Suppressor macrophage (primary cell): ENCODE results near the gene CCNB1IP1.
A peak's percentile ranks its signal among the peaks of the same experiment; 100 is the strongest.
"Not testable (repeated sequence)": the region's sequence is repeated elsewhere in the genome, so short reads cannot be mapped to it uniquely, and the experiment has no call there.

Experiments
- DNase-seq, 4 experiments: peaks; one replicate each; pipeline ENCODE4 v3.0.0-alpha.2; 2020 to 2022
- total RNA-seq, 17 experiments: gene quantifications; one replicate each; lab custom pipeline; 2026; ENCODE audit warnings: mixed read lengths in 6 of 17, inconsistent platforms in 3 of 17; lab: John Stamatoyannopoulos, UW

Gene CCNB1IP1
- 2.8 to 15.7 (median 9.5) reads per million in 17 experiments for total RNA-seq

- DNase-seq: peak; percentile 34 to 73 (median 66)
These were observed at the start of gene CCNB1IP1 for GRCh38 chr14:20332788-20333493. Gene CCNB1IP1, minus strand, starts transcription at chr14:20333279. Its CDS starts 16,756 bp downstream, at chr14:20316523.

- DNase-seq: no peak
These were observed 49.4 kb upstream of the CCNB1IP1 start for GRCh38 chr14:20382526-20382925.

DNA sequence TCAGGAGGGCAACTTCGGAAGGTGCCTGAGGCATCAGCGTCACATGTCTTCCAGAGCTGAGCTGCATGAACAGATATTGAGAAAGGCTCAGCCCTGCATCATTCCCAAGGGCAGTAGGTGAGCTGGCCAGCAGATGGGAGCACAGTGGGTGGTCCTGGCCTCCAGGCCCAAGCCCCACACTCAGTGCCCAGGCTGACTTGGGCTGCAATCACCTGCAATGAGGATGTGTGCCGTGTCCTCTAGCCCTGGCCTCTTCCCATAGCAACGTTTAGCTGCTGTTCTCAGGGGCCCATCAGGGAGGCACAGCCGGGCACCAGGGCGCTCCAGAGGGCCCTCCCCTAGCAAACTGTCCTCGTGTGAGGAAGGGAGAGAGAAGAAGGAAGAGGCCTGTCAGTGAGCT is 48.3 kb upstream of the CCNB1IP1 start:
- DNase-seq: no peak

DNA sequence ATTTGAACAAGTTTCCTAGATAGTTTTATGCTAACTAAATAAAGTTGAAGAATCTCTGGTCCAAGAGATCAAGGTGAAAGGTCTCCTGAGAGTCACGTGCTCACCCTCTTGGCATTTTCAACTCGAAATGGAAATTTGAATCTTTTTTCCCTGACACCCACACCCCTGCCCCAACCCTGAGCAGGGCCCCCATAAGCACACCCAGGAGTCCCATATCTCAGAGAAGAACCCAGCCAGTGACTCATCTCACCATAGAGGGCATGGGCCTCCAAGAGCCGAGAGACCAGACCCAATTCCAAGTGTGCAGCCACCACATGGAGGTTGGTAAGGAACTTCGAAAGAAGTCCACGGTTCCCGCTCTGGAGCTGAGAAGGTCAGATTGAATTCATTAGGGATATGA is 47.6 kb upstream of the CCNB1IP1 start:
- no peak for DNase-seq

DNA sequence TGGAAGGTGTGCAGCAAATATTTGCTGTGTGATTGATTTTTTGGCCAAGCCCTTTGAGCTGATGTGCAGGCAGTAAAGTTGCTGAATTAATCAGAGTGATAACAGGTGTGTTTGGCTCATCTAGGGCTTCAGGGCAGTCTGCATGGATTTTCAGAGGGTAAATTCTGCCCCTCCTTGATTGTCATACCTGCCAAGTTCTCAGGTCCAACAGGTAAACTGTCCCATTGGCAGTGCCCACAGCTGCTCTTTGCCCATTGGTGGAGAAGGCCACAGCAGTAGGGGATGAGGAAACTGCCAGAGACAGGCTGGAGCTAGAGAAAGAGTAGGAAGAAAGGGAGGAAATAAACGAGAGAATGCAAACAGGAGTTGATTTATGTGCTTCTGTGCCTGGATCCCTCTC is 46.7 kb upstream of the CCNB1IP1 start:
- DNase-seq: no peak

GRCh38 chr14:20377171-20377570 is 44.1 kb upstream of the CCNB1IP1 start:
- DNase-seq: no peak

DNA sequence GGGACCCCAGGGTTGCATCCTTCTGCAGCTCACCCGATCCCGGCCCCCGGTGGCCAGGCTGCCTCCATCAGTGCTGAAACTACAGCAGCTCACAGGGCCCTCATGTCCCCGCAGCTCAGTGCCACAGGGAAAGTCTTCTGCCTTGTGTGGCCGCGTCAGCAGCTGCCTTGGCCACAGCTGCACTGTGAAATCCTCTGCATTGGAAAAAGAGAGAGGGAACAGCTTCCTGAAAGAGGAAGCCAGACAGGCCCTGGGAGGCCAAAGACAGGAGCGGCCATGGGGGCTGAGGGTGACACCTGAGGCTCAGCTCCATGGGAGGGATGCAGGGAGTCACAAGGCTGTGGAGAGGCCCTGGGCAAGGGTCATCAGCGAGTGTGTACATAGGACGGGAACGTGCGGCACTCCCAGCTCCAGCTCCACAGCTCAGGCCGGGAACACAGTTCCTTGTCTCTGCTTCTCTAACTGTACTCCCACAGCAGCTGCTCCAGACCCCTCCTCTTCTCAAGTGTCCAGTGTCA is 43.1 kb upstream of the CCNB1IP1 start:
- no peak for DNase-seq

DNA sequence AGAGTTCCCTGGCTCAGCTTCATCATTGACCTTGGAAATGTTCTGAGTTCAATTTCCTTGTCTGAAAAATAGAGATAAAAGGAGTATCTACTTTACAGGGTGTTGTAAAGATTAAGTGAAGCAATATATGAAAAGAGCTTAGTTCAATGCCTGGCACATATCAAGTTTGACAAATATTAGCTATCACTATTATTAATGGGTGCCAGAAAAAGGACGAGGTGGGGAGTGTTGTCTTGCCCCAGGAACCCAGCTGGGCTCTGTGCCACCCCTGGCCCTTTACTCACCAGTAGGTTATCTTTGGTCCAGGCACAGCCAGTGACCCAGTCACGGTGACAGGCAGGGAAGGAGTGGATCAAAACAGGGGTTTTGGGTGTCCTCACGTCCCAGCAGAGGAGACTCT is 42.4 kb upstream of the CCNB1IP1 start:
- DNase-seq: no peak

GRCh38 chr14:20372796-20373195 is 39.7 kb upstream of the CCNB1IP1 start:
- DNase-seq: no peak

DNA sequence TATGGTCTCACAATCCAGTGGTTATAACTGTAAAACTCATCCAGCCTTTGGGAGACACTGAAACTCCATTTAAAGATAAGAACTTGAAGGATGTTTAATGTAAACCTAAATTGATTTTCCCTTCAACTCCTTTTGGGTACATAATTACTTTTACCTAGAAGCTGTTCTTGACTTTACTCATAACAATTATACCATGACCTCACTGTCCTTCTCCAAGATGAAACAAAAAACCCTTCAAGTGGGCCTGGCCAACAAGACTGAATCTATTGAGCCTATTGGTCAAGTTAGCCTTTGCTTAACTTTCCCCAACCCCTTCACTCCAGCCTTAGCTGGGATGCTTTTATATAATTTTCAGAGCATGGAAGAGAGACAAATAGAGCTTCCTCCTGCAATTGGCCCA is 32.8 kb upstream of the CCNB1IP1 start:
- no peak for DNase-seq

GRCh38 chr14:20358474-20358873 is 25.4 kb upstream of the CCNB1IP1 start:
- peak; percentile 43 to 68 (median 58) for DNase-seq

- no peak for DNase-seq
These were observed 23.3 kb upstream of the CCNB1IP1 start for GRCh38 chr14:20356422-20356821.

DNA sequence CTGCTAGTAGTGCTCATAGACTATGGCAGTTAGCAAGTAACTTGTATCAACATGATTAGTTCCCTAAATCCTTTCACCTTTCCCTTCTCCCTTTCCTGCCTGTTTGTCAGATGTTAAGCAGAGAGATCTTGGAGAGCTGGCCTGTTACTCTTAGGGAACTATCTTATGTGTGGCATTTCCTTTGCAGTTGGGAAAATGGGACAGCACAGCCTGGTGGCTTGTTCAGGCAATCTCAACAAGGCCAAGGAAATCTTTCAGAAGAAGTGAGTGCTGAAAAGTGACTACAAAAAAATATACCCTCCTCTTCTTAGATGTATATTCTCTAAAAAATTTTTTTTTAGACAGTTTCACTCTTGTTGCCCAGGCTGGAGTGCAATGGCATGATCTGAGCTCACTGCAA is 17.8 kb upstream of the CCNB1IP1 start:
- DNase-seq: no peak

DNA sequence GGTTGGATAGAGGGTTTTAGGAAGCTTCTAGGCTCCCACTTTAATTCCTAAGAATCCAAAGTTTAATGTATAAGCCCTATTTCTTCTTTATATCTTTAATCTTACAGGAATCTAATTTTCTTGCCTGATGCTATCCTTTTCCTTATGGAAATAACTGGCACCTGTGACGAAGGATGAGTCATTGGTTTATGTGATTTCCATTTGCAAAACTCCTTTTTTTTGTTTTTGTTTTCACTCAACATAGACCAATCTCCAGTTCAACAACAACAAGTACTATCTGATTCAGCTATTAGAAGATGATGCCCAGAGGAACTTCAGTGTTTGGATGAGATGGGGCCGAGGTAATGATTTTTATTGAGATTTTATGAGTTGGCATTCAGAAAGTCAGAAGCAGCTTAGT is 17.2 kb upstream of the CCNB1IP1 start:
- DNase-seq: no peak

- no peak for DNase-seq
These were observed 14.7 kb upstream of the CCNB1IP1 start for GRCh38 chr14:20347747-20348146.

DNA sequence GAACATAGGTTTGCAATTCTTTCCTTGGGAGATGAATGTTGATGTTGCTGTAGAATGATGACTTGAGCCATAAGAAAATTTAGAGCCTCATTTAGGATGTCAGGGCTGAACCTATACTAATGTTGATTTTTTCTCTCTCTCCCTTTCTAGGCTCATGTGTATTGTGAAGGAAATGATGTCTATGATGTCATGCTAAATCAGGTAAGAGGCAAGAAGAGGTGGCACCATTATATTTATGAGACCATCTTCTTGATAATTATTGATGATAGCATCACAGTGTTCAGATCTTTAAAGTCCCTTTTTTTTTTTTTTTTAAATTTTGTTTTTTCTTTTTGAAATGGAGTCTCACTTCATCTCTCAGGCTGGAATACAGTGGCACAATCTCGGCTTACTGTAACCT is 13.6 kb upstream of the CCNB1IP1 start:
- DNase-seq: no peak

GRCh38 chr14:20345366-20345765 is 12.3 kb upstream of the CCNB1IP1 start:
- DNase-seq: no peak

- DNase-seq: peak in 2 of 4 experiments; percentile 38 to 41
These were observed 10.8 kb upstream of the CCNB1IP1 start for GRCh38 chr14:20343862-20344220.

GRCh38 chr14:20343092-20343861 is 10.2 kb upstream of the CCNB1IP1 start, which contains the start of gene PARP2:
Gene PARP2, plus strand, starts transcription at chr14:20343635. Its CDS starts 7 bp downstream, at chr14:20343642.
- peak; percentile 99 to 100 (median 100) for DNase-seq

DNA sequence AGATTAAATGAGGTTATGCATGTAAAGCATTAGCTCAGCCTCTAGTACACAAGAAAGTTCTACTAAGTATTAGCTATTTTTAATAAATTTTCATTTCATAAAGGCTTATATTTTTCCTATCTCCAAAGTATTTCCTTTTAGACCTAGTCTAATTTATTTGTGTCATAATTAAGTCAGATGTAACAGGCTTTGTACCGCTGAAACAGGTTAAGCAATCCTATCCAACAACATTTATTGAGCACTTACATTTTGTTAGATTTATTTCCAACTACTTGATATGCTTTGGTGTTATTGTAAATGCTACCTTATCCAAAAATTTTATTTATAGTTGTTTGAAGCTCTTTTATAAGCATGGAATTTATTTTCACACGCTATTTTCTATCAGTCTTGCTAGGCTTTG is 8.6 kb upstream of the CCNB1IP1 start:
- no peak for DNase-seq

DNA sequence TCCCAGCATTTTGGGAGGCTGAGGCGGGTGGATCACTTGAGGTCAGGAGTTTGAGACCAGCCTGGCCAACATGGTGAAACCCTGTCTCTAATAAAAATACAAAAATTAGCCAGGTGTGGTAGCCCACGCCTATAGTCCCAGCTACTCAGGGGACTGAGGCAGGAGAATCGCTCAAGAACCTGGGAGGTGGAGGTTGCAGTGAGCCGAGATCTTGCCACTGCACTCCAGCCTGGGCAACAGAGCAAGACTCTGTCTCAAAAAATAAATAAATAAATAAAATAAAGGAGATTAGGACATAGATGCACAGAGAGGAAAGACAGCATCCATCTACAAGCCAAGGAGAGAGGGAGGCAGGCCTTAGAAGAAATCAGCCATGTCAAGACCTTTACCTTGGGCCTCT is 8.0 kb upstream of the CCNB1IP1 start:
- not testable (repeated sequence) for DNase-seq

DNA sequence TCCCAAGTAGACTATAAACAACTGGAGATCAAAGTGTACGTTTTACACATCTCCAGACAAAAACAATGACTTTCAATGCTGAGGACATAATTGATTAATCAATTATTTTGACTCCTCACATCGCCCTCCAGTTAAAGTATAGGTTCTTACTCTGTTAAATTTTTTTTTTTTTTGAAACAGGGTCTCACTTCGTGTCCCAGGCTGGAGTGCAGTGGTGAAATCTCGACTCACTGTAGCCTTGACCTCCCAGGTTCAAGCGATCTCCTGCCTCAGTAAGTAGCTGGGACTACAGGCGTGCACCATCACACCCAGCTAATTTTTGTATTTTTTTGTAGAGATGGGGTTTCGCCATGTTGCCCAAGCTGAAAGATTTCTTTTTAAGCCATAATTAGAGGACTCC is 938 bp upstream of the CCNB1IP1 start:
- DNase-seq: no peak

DNA sequence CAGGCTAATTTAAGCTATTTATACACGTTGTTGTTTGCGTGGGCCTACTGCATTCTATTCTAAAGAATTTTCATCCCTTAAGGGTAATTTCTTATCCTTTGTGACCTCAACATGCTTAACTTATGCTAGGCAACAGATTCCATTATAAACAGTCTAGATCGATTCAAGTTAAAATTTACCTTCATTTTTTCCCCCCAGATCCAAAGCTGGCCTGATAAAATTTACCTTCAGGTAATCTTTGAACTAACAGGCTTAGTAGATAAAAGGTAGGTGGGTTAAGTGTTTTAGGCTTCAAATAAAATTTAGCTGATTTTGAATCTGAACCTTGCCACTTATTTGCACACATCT is 389 bp upstream of the CCNB1IP1 start:
- no peak for DNase-seq

DNA sequence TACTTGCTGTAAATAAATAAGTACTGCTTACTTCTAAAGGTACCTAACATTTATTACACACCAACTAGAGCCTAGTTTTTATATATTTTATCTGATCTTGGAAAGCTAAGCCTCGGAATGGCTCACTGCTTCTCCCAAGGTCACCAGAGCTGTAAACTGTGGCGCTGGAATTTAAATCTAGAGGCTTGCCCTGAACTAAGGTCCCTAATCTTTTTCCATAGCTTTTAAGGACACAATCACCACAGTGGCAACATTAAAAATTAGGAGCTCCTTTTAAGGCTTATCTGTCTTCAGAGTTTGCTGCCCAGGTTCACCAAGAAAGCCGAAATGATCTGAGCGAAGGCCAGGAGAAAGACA is 670 bp downstream of the CCNB1IP1 start:
- DNase-seq: no peak
